GM12878 (cell line): Measurements from ENCODE around the gene GPC6.

Experiments
- RBBP5 ChIP-seq: fragments of 200-600 bp; sonication (generic); conservative IDR thresholded peaks from 2 replicates; pipeline ENCODE4 v1.6.1; 2016
- SKIL ChIP-seq: fragments of 450-650 bp; IDR thresholded peaks from 2 replicates; pipeline ENCODE4 v1.6.1; 2017; ENCODE audit warnings: mild to moderate bottlenecking, low read depth, inconsistent platforms; ENCODE audit not compliant: poor library complexity, severe bottlenecking

- TF ChIP-seq RBBP5 (no peak), SKIL (no peak)
Observed at GRCh38 chr13:93256998-93257397, 30.4 kb downstream of the GPC6 start.
